Keratinocyte (primary cell): ENCODE data around the gene FLNB.

ENCODE experiments used
- EZH2 ChIP-seq: IDR thresholded peaks from one replicate; pipeline ENCODE4 v1.6.1; 2012; ENCODE audit warnings: inconsistent platforms, mild to moderate bottlenecking, low read length, moderate library complexity
- TF ChIP-seq, protein P1 (sequence below), 3 experiments: IDR thresholded peaks in 1 of 3; conservative IDR thresholded peaks in 1 of 3; optimal IDR thresholded peaks in 1 of 3; 2 replicates in 2 of 3; 3 replicates in 1 of 3; pipeline versions ENCODE3 to v1.5.1; 2011; ENCODE audit warnings: low read length in 3 of 3, mild to moderate bottlenecking in 3 of 3, moderate library complexity in 2 of 3, control low read depth in 1 of 3, inconsistent platforms in 1 of 3; ENCODE audit not compliant: insufficient read depth in 2 of 3; ENCODE audit errors: extremely low read depth in 1 of 3

DNA sequence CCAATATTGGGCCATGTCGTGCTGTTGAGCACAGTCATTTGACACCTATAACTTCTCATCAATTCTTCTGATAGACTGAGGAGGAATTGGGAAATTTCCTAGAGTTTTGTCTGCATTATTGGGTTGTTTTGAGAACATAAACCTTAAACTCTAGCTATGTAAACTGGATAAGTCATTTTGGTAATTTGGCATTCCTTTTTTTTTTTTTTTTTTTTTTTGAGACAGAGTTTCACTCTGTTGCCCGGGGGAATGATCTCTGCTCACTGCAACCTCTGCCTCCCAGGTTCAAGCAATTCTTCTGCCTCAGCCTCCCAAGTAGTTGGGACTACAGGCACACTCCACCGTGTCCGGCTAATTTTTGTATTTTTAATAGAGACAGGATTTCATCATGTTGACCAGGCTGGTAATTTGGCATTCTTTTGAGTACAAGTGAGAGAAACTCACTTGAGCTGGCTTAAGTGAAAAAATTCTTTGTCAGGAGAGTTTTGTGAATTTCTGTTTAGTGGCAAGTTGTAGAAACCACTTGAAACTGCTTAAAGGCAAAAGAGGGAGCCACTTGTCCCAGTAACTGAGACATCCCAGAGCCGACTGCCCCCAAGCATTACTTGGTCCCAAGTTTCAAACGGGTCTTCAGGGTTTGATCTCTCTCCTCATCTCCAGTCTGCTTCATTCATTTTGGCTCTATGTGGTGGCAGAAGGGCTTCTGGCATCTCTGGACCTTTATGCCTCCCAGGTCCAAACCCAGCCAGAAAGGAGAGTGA is 34.9 kb downstream of the FLNB start:
- TF ChIP-seq, protein P1, sequence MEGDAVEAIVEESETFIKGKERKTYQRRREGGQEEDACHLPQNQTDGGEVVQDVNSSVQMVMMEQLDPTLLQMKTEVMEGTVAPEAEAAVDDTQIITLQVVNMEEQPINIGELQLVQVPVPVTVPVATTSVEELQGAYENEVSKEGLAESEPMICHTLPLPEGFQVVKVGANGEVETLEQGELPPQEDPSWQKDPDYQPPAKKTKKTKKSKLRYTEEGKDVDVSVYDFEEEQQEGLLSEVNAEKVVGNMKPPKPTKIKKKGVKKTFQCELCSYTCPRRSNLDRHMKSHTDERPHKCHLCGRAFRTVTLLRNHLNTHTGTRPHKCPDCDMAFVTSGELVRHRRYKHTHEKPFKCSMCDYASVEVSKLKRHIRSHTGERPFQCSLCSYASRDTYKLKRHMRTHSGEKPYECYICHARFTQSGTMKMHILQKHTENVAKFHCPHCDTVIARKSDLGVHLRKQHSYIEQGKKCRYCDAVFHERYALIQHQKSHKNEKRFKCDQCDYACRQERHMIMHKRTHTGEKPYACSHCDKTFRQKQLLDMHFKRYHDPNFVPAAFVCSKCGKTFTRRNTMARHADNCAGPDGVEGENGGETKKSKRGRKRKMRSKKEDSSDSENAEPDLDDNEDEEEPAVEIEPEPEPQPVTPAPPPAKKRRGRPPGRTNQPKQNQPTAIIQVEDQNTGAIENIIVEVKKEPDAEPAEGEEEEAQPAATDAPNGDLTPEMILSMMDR (optimal IDR thresholded peaks at IDR 0.05 in 1 of 3, IDR thresholded peaks at IDR 0.05 in 1 of 3, conservative IDR thresholded peaks at IDR 0.05 in 1 of 3; ENCODE audit: extremely low read depth in 1 of 3, insufficient read depth in 2 of 3, low read length in 3 of 3): no peak
- no peak for TF ChIP-seq EZH2
